Small intestine (tissue), 7 donors: ENCODE measurements around the gene PIP5K1B. TPM values are rescaled to one million over a fixed set of nuclear protein-coding genes. Genes with fewer than 3 reads are reported as not detected.

ENCODE experiments used
- DNase-seq, 2 donors: peaks; one replicate each; pipeline versions ENCODE4 v3.0.0 to v3.0.0-alpha.2; 2013
- FAIRE-seq: peaks from 2 replicates; lab custom pipeline; 2012; peaks lifted over from hg19 to GRCh38; lab: Jason Lieb, UNC
- H3K27ac ChIP-seq, 3 donors: one replicate each; pipeline ENCODE4 v1.5.1; 2013; ENCODE audit warnings: low read length in 2 of 3, mild to moderate bottlenecking in 2 of 3, control low read depth in 1 of 3, inconsistent platforms in 1 of 3, low read depth in 1 of 3, moderate library complexity in 1 of 3
- H3K27me3 ChIP-seq, 3 donors: one replicate each; pipeline ENCODE4 v1.6.1; 2013; ENCODE audit warnings: low read length in 3 of 3, inconsistent platforms in 1 of 3; ENCODE audit not compliant: control insufficient read depth in 3 of 3, insufficient read depth in 3 of 3
- H3K36me3 ChIP-seq, 3 donors: one replicate each; pipeline ENCODE4 v1.6.1; 2013; ENCODE audit warnings: low read length in 3 of 3, inconsistent platforms in 1 of 3, low read depth in 1 of 3, mild to moderate bottlenecking in 1 of 3, moderate library complexity in 1 of 3; ENCODE audit not compliant: control insufficient read depth in 3 of 3, insufficient read depth in 2 of 3
- H3K4me1 ChIP-seq, 3 donors: one replicate each; pipeline ENCODE4 v1.6.1; 2013; ENCODE audit warnings: low read length in 2 of 3, inconsistent platforms in 1 of 3, low read depth in 1 of 3, mild to moderate bottlenecking in 1 of 3, moderate library complexity in 1 of 3; ENCODE audit not compliant: control insufficient read depth in 3 of 3, insufficient read depth in 2 of 3
- H3K4me3 ChIP-seq, 3 donors: one replicate each; pipeline ENCODE4 v1.5.1; 2013; ENCODE audit warnings: low read length in 3 of 3, control low read depth in 1 of 3, inconsistent platforms in 1 of 3, low read depth in 1 of 3, mild to moderate bottlenecking in 1 of 3, moderate library complexity in 1 of 3
- H3K9me3 ChIP-seq, 2 donors: one replicate each; pipeline ENCODE4 v1.6.1; 2013; ENCODE audit warnings: low read depth in 1 of 2, low read length in 1 of 2; ENCODE audit not compliant: control insufficient read depth in 2 of 2, insufficient read depth in 1 of 2
- WGBS, 3 donors: extraction: QIAGEN DNeasy Blood & Tissue Kit; methylation state at CpG; one replicate each; pipeline ENCODE4 v1.1.7; 2013; 5-methylcytosine and 5-hydroxymethylcytosine counted together
- polyA plus RNA-seq, 4 donors: library from polyadenylated mRNA; stranded (reverse) in 3 of 4; unstranded in 1 of 4; fragments of 200-250 nt in 3 of 4; fragments of 120-200 nt in 1 of 4; gene quantifications; one replicate each; pipeline versions ENCODE4 v1.2.1 to v1.2.3, GENCODE V29; 2013
- donor health status: healthy with polysubstance abuse.
- donor health status: control.
- donor health status: control.
- donor health status: Bipolar disorder and iron deficiency.
- donor health status: healthy.

Gene PIP5K1B
- polyA plus RNA-seq, 4 donors, result 28.8 to 58.0 (median 49.7) TPM

DNA sequence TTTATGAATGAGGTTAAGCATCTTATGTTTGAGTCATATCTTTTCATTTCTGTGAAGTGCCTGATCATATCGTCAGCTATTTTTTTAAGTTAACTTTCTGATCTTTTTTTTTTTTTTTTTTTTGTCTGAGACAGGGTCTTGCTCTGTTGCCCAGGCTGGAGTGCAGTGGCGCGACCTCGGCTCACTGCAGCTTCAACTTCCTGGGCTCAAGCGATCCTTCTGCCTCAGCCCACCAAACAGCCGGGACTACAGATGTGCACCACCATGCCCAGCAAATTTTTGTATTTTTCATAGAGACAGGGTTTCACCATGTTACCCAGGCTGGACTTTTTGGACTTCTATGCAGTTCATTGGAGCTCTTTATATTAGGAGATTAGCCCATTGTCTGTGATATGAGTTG is 168.1 kb downstream of the PIP5K1B start:
- no peaks in the 10 kb centered on the region for H3K4me1 ChIP-seq
- DNase-seq (no peak), FAIRE-seq (no peak)
- no peak overlapping the region for H3K4me3 ChIP-seq
- H3K36me3 ChIP-seq, result peaks cover 2 to 4% (median 4%) of the 10 kb centered on the region in 3 donors
- H3K27ac ChIP-seq, result no peak overlapping the region
- WGBS, 3 donors, result 94 to 96% (median 95%) methylated on average over 6 of the region's 6 CpGs
- no peaks in the 10 kb centered on the region for H3K27me3 ChIP-seq
- H3K9me3 ChIP-seq, result no peaks in the 10 kb centered on the region

DNA sequence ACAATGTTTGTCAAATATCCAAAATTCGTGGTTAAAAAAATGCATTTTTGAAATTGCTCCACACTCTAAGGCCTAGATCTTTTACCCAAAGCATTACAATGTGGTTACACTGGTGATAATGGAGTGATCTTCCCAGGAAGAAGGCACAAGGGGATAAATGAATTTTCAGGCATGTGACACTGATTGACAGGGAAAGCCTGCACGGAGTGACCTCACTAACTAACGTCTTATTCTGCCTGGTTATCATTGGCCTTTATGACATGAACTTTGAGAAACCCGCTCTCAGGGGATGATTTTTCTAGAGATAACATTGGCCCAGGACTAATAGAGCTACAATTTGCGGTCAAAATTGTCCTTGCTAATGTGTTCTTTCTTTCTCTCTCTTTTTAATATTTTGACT is 171.2 kb downstream of the PIP5K1B start:
- H3K27ac ChIP-seq, result no peak overlapping the region
- peaks cover 3 to 13% (median 4%) of the 10 kb centered on the region in 3 donors for H3K36me3 ChIP-seq
- no peaks in the 10 kb centered on the region for H3K4me1 ChIP-seq
- DNase-seq (no peak), FAIRE-seq (no peak)
- H3K9me3 ChIP-seq, result no peaks in the 10 kb centered on the region
- H3K27me3 ChIP-seq, result no peaks in the 10 kb centered on the region
- no peak overlapping the region for H3K4me3 ChIP-seq
- WGBS, 3 donors, result 82 to 87% (median 84%) methylated on average over 5 of the region's 5 CpGs

DNA sequence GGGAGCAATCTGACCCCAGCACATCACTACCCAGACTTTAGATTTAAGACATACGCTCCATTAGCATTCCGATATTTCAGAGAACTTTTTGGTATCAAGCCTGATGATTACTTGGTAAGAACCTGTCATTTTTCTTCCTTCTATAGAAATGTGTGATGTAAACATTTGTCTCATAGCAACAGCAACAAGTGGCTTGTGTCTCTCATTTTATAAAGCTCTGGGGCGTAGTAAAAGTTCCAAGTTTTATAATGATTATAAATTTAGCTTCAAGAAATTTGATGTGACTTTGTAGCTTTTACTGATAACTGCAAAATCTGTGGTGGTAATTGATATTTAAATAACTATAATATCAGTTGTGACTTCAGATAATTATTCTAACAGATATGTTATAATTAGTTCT is 171.6 kb downstream of the PIP5K1B start:
- H3K36me3 ChIP-seq, result peaks cover 3 to 13% (median 4%) of the 10 kb centered on the region in 3 donors
- WGBS, 3 donors, result 54 to 63% (median 63%) methylated on average over 3 of the region's 3 CpGs
- FAIRE-seq (no peak), DNase-seq (no peak)
- no peak overlapping the region for H3K4me3 ChIP-seq
- no peaks in the 10 kb centered on the region for H3K4me1 ChIP-seq
- H3K9me3 ChIP-seq, result no peaks in the 10 kb centered on the region
- H3K27ac ChIP-seq, result no peak overlapping the region
- H3K27me3 ChIP-seq, result no peaks in the 10 kb centered on the region

DNA sequence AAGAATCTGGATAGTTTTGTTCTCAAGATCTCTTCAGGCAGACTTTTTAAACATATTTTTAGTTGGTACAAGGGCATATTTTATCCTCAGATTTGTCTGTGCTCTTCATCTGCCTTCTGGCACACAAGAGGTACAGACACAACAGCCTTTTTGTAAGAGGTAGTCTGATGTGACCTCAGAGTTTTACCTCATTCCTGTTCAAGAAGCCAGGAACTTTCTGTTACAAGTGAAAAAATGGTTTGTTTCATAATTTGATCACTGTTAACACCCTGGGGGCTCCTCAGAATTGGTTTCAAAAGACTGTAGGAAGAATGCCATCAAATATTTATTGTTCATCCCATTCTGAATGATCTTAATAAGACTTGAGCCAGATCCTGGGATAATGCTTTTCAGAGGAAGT is 172.2 kb downstream of the PIP5K1B start:
- DNase-seq (no peak), FAIRE-seq (no peak)
- H3K4me3 ChIP-seq, result no peak overlapping the region
- no peaks in the 10 kb centered on the region for H3K27me3 ChIP-seq
- H3K36me3 ChIP-seq, result peaks cover 3 to 10% (median 4%) of the 10 kb centered on the region in 3 donors
- no peak overlapping the region for H3K27ac ChIP-seq
- H3K4me1 ChIP-seq, result no peaks in the 10 kb centered on the region
- no peaks in the 10 kb centered on the region for H3K9me3 ChIP-seq

DNA sequence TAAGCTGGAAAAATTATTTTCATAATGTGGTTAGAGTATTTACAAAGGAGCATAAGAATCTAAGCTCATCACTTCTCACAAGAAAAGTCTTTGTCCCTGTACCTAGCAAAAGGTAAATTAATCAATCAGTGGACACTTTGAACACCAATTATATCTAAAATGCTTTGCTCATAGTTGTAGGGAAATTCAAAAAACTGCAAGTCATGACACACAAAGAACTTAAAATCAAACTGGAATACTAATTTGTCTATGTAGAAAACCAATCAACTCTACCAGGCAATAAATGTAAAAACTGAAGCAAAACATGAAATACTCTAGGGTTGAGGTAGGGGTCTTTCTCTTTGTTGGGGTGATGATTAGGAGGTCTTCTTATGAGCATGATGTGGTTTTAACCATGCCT is 173.4 kb downstream of the PIP5K1B start:
- H3K4me1 ChIP-seq, result no peaks in the 10 kb centered on the region
- H3K9me3 ChIP-seq, result no peaks in the 10 kb centered on the region
- no peaks in the 10 kb centered on the region for H3K27me3 ChIP-seq
- no peak overlapping the region for H3K4me3 ChIP-seq
- DNase-seq (no peak), FAIRE-seq (no peak)
- peaks cover 3 to 9% (median 4%) of the 10 kb centered on the region in 3 donors for H3K36me3 ChIP-seq
- no peak overlapping the region for H3K27ac ChIP-seq

DNA sequence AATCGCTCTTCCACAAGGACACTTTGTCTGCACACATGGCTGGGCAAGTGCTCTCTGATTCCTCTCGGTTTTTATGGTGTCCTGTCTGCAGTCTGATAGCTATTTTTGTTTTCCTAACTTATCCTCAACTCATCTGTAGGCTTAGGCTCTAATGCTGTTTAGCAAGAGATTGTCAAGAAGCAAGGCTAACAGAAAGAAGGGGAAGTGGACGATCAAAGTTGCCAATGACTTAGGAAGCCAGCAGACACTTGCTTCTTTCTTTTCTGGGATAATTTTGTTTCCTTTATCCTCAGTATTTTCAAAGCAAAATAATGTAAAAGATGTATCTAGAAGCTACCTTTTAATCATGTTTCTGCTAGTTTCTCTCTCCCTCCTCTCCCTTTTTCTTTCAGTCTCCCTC is 178.2 kb downstream of the PIP5K1B start:
- DNase-seq, result no peak
- Histone ChIP-seq H3K36me3 (peaks cover under 1 to 19% (median under 1%) of the 10 kb centered on the region in 3 donors), H3K27ac (no peak overlapping the region), H3K9me3 (no peaks in the 10 kb centered on the region), H3K4me1 (no peaks in the 10 kb centered on the region), H3K27me3 (no peaks in the 10 kb centered on the region), H3K4me3 (no peak overlapping the region)
- WGBS, 3 donors, result 81 to 90% (median 83%) methylated on average over 3 of the region's 3 CpGs
- FAIRE-seq, result no peak

DNA sequence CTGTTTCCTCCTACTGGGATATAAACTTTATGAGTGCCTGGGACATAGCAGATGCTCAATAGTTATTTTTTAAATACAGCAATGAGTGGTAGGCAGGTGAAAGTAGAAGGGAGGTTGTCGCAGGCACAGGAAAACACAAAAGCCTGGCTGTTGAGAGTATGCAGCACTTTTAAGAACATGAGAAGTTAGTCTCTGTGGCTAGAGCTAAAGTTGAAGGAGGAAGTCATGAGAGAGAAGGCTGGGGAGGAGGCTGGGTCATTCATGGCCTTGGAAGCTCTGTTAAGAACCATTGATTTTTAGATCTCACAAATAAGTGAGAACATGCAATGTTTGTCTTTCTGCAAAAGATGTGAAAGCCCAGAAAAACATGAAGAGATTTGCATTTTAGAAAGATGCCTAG is 182.2 kb downstream of the PIP5K1B start:
- 66 to 86% (median 70%) methylated on average over 1 of the region's 1 CpG for WGBS, 3 donors
- no peak overlapping the region for H3K27ac ChIP-seq

DNA sequence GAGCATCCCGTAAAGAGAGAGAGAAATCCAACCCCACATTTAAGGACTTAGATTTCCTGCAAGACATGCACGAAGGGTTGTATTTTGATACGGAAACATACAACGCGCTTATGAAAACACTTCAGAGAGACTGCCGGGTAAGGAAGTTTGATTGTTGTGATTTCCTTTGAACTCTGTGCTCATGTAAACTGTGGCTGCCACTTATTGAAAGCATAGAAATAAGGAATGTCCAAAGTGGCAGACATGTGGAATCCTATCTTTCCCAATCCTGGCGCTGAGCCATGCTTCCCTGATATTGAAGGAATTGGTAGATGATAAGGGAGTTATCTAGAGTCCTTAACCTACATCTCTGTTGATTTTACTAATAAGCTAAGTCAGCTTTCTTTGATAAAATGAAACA is 189.5 kb downstream of the PIP5K1B start:
- H3K27me3 ChIP-seq, result no peaks in the 10 kb centered on the region
- WGBS, 3 donors, result 13 to 43% (median 28%) methylated on average over 7 of the region's 7 CpGs
- H3K4me1 ChIP-seq, result peaks cover 0 to 9% (median 0%) of the 10 kb centered on the region in 3 donors
- peak overlapping the region in 1 of 3 donors; percentile 37 for H3K27ac ChIP-seq
- no peak for FAIRE-seq
- H3K4me3 ChIP-seq, result no peak overlapping the region
- peak; percentile 20 to 79 for DNase-seq
- H3K36me3 ChIP-seq, result peaks cover 0 to 27% (median 2%) of the 10 kb centered on the region in 3 donors
- no peaks in the 10 kb centered on the region for H3K9me3 ChIP-seq

More for the DNA sequence above, 182.2 kb downstream of the PIP5K1B start:
- H3K27me3 ChIP-seq, result no peaks in the 10 kb centered on the region
- FAIRE-seq (no peak), DNase-seq (no peak)
- H3K4me3 ChIP-seq, result no peak overlapping the region
- H3K4me1 ChIP-seq, result no peaks in the 10 kb centered on the region
- no peaks in the 10 kb centered on the region for H3K9me3 ChIP-seq
- peaks cover 0 to 14% (median 0%) of the 10 kb centered on the region in 3 donors for H3K36me3 ChIP-seq
